ENCODE results near the gene RIC8A. TPM values are rescaled to one million over a fixed set of nuclear protein-coding genes. Genes with fewer than 3 reads are reported as not detected.

RIC8A gene
- total and polyA plus RNA-seq, 2 donors from 2014 or later: 52.3 to 92.1 TPM

DNA sequence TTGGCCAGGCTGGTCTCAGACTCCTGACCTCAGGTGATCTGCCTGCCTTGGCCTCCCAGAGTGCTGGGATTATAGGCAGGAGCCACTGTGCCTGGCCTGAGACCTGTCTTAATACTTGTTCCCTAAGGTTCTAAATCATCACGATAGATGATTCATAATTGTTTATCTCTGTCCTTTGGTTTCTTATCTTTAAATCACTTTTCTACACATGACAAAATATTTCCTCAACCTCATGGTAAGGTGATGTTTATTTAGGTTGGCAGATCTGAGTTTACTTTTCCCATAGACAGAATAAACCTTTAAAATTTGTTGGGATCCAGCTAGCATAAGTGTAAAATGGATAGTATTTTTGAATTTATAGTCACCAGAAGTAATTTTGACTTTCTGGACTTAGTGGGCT lies 32.8 kb downstream of the RIC8A start:
- Histone ChIP-seq H3K4me1 (ENCODE audit: control insufficient read depth in 2 of 3, insufficient read depth in 2 of 3, low read depth in 1 of 3, low read length in 3 of 3) (peaks cover 0 to 16% (median 10%) of the 10 kb centered on the region in 3 donors), H3K27me3 (ENCODE audit: control insufficient read depth, insufficient read depth, low read length) (no peaks in the 10 kb centered on the region), H3K27ac (ENCODE audit: low read depth in 2 of 2, low read length in 2 of 2) (no peak overlapping the region), H3K9me3 (ENCODE audit: control insufficient read depth in 2 of 3, insufficient read depth in 1 of 3, low read length in 3 of 3) (no peaks in the 10 kb centered on the region), H3K9ac (ENCODE audit: low read length in 3 of 3) (no peak overlapping the region), H3K36me3 (ENCODE audit: control insufficient read depth in 2 of 3, insufficient read depth in 3 of 3, low read length in 3 of 3) (peaks cover 2 to 9% (median 7%) of the 10 kb centered on the region in 3 donors), H3K4me3 (ENCODE audit: low read length in 3 of 3) (no peak overlapping the region)
- DNase-seq: no peak
- TF ChIP-seq, protein P1, sequence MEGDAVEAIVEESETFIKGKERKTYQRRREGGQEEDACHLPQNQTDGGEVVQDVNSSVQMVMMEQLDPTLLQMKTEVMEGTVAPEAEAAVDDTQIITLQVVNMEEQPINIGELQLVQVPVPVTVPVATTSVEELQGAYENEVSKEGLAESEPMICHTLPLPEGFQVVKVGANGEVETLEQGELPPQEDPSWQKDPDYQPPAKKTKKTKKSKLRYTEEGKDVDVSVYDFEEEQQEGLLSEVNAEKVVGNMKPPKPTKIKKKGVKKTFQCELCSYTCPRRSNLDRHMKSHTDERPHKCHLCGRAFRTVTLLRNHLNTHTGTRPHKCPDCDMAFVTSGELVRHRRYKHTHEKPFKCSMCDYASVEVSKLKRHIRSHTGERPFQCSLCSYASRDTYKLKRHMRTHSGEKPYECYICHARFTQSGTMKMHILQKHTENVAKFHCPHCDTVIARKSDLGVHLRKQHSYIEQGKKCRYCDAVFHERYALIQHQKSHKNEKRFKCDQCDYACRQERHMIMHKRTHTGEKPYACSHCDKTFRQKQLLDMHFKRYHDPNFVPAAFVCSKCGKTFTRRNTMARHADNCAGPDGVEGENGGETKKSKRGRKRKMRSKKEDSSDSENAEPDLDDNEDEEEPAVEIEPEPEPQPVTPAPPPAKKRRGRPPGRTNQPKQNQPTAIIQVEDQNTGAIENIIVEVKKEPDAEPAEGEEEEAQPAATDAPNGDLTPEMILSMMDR (IDR thresholded peaks at IDR 0.05; ENCODE audit: borderline replicate concordance, extremely low read depth, insufficient read depth): no peak
- FAIRE-seq: no peak
- intact Hi-C loops (cut with DNase I): no loop called here

DNA sequence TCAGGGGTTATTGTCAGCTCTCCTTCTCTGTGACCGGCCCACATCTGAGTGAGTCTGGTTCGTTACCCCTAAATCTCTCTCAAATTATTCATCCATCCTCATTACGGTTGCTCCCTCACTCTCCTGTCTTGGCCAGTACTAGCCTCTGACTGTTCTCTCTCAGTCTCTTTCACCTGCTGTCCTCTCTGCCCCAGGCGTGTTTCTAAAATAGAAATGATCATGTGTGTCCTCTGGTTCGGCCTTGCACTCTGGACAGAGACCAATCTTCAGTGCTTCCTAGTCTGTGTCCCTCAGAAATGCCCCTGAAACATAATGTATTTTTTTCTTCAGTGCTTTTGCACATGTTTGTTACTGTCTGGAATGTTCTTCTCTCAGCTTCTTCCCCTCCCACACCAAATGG lies 34.1 kb downstream of the RIC8A start:
- no peaks in the 10 kb centered on the region for H3K9me3 ChIP-seq (ENCODE audit: control insufficient read depth in 2 of 3, insufficient read depth in 1 of 3, low read length in 3 of 3)
- intact Hi-C loops (cut with DNase I): no loop called here
- FAIRE-seq: no peak
- DNase-seq: no peak
- H3K27me3 ChIP-seq (ENCODE audit: control insufficient read depth, insufficient read depth, low read length): no peaks in the 10 kb centered on the region
- H3K4me1 ChIP-seq (ENCODE audit: control insufficient read depth in 2 of 3, insufficient read depth in 2 of 3, low read depth in 1 of 3, low read length in 3 of 3): peaks cover 0 to 12% (median 6%) of the 10 kb centered on the region in 3 donors
- H3K4me3 ChIP-seq (ENCODE audit: low read length in 3 of 3): no peak overlapping the region
- TF ChIP-seq, protein P1 (IDR thresholded peaks at IDR 0.05; ENCODE audit: borderline replicate concordance, extremely low read depth, insufficient read depth): no peak
- peaks cover 9 to 14% (median 13%) of the 10 kb centered on the region in 3 donors for H3K36me3 ChIP-seq (ENCODE audit: control insufficient read depth in 2 of 3, insufficient read depth in 3 of 3, low read length in 3 of 3)
- no peak overlapping the region for H3K27ac ChIP-seq (ENCODE audit: low read depth in 2 of 2, low read length in 2 of 2)
- H3K9ac ChIP-seq (ENCODE audit: low read length in 3 of 3): no peak overlapping the region

DNA sequence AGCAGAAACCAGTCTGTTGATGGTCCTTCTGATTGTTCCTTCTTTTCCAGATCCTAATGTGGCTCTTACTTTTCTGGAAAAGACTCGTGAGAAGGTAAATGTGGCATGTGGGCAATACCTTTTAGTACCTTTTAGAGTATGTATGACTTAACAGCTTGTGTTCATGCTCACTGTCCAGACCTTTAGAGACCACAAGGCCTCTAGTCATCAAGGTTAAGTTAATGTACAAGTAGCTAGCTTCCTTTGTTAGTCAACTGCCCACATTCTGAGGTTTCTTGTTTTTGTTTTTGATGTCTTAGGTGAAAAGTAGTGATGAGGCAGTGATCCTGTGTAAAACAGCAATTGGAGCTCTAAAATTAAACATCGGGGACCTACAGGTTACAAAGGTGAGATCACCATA lies 36.9 kb downstream of the RIC8A start:
- Histone ChIP-seq H3K27ac (ENCODE audit: low read depth in 2 of 2, low read length in 2 of 2) (no peak overlapping the region), H3K9me3 (ENCODE audit: control insufficient read depth in 2 of 3, insufficient read depth in 1 of 3, low read length in 3 of 3) (no peaks in the 10 kb centered on the region), H3K4me3 (ENCODE audit: low read length in 3 of 3) (no peak overlapping the region), H3K27me3 (ENCODE audit: control insufficient read depth, insufficient read depth, low read length) (no peaks in the 10 kb centered on the region), H3K9ac (ENCODE audit: low read length in 3 of 3) (no peak overlapping the region), H3K4me1 (ENCODE audit: control insufficient read depth in 2 of 3, insufficient read depth in 2 of 3, low read depth in 1 of 3, low read length in 3 of 3) (no peaks in the 10 kb centered on the region), H3K36me3 (ENCODE audit: control insufficient read depth in 2 of 3, insufficient read depth in 3 of 3, low read length in 3 of 3) (peaks cover 17 to 32% (median 30%) of the 10 kb centered on the region in 3 donors)
- TF ChIP-seq, protein P1 (IDR thresholded peaks at IDR 0.05; ENCODE audit: borderline replicate concordance, extremely low read depth, insufficient read depth): no peak
- DNase-seq (no peak), FAIRE-seq (no peak)
- intact Hi-C loops (cut with DNase I): no loop called here

DNA sequence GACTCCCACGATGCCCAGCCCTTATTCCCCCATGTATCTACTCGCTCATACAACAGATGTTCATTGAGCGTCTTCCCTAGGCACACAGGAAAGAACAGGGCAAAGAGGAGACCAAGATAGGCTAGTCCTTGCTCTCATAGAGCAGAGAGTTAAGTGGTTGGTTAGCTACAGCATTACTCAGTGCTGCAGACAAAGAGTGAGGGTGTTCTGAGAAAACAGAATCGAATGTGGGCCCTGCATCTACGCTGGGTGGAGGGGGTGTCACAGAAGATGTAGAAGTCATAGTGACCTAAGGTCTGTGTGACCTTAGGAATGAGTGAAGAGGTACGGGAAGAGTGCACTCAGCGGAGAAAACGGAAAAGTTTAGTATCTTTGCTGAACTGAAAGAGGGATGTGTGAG lies 41.6 kb downstream of the RIC8A start:
- Histone ChIP-seq H3K4me3 (ENCODE audit: low read length in 3 of 3) (no peak overlapping the region), H3K27me3 (ENCODE audit: control insufficient read depth, insufficient read depth, low read length) (no peaks in the 10 kb centered on the region), H3K9me3 (ENCODE audit: control insufficient read depth in 2 of 3, insufficient read depth in 1 of 3, low read length in 3 of 3) (no peaks in the 10 kb centered on the region), H3K4me1 (ENCODE audit: control insufficient read depth in 2 of 3, insufficient read depth in 2 of 3, low read depth in 1 of 3, low read length in 3 of 3) (no peaks in the 10 kb centered on the region), H3K27ac (ENCODE audit: low read depth in 2 of 2, low read length in 2 of 2) (no peak overlapping the region), H3K36me3 (ENCODE audit: control insufficient read depth in 2 of 3, insufficient read depth in 3 of 3, low read length in 3 of 3) (peaks cover 17 to 45% (median 43%) of the 10 kb centered on the region in 3 donors), H3K9ac (ENCODE audit: low read length in 3 of 3) (no peak overlapping the region)
- intact Hi-C loops (cut with DNase I): no loop called here
- TF ChIP-seq, protein P1 (IDR thresholded peaks at IDR 0.05; ENCODE audit: borderline replicate concordance, extremely low read depth, insufficient read depth): no peak
- FAIRE-seq (no peak), DNase-seq (no peak)

All from kidney (tissue), 14 donors.